GM23338 (cell line): Measurements from ENCODE around the gene TOR2A.

Experiments
- CREB1 ChIP-seq: fragments of 250-450 bp; sonication (Bioruptor Pico); IDR thresholded peaks from 2 replicates; pipeline ENCODE4 v1.5.0; 2020; ENCODE audit warnings: low read depth, mild to moderate bottlenecking, moderate library complexity
- EZH2 ChIP-seq: fragments of 200-600 bp; sonication (generic); IDR thresholded peaks from one replicate; pipeline ENCODE4 v1.8.0; 2017; ENCODE audit warnings: antibody characterized with exemption, mild to moderate bottlenecking, low read depth; ENCODE audit not compliant: unreplicated experiment
- EZH2phosphoT487 ChIP-seq: fragments of 200-600 bp; sonication (generic); IDR thresholded peaks from one replicate; pipeline ENCODE4 v1.8.1; 2018; ENCODE audit warnings: antibody characterized with exemption; ENCODE audit not compliant: unreplicated experiment
- JUNB ChIP-seq: IDR thresholded peaks from one replicate; pipeline ENCODE4 v1.6.1; 2016; ENCODE audit warnings: antibody characterized with exemption; ENCODE audit not compliant: unreplicated experiment
- NANOG ChIP-seq: IDR thresholded peaks from 2 replicates; pipeline ENCODE4 v1.6.1; 2016; ENCODE audit warnings: antibody characterized with exemption, borderline replicate concordance
- POLR2AphosphoS5 ChIP-seq: IDR thresholded peaks from 2 replicates; pipeline ENCODE4 v1.6.1; 2016; ENCODE audit warnings: antibody characterized with exemption, low read depth
- REST ChIP-seq: IDR thresholded peaks from one replicate; pipeline ENCODE4 v1.6.1; 2018; ENCODE audit warnings: antibody characterized with exemption; ENCODE audit not compliant: unreplicated experiment
- TF ChIP-seq, protein P1 (sequence below), 2 experiments: fragments of 200-600 bp in 1 of 2; sonication (generic) in 1 of 2; conservative IDR thresholded peaks; 2 replicates each; pipeline versions ENCODE4 v1.5.1 to v1.6.1; 2016 to 2017; ENCODE audit warnings: antibody characterized with exemption in 2 of 2, low read depth in 2 of 2, mild to moderate bottlenecking in 2 of 2, moderate library complexity in 1 of 2
- TF ChIP-seq, protein P2 (sequence below): IDR thresholded peaks from 2 replicates; pipeline ENCODE4 v1.6.1; 2016; ENCODE audit warnings: antibody characterized with exemption
- TF ChIP-seq, protein P3 (sequence below): fragments of 250-450 bp; sonication (Bioruptor Pico); IDR thresholded peaks from 2 replicates; pipeline ENCODE4 v1.5.0; 2020; ENCODE audit warnings: mild to moderate bottlenecking, moderate library complexity

DNA sequence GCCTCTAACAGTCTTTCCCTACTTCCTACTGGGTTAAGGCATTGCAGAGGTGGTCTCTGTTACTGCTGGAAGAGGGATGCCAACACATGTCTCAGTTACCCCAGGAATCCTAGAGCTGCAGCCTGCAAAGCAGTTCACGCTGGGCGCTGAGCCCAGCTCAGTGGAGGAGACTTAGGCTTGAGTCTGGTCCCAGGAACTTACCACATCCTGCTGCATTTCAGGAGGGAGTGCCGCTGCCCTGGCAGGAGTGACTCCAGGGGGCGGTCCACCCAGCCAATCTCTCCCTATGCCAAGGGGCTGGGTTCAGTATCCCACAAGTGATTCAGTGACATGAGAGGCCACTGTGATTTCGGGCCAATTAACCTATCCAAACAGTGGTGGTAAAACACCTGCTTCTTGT, 11.7 kb downstream of the TOR2A start:
- no peak for TF ChIP-seq CREB1 (CRISPR knock-in tag)
- TF ChIP-seq, protein P1, sequence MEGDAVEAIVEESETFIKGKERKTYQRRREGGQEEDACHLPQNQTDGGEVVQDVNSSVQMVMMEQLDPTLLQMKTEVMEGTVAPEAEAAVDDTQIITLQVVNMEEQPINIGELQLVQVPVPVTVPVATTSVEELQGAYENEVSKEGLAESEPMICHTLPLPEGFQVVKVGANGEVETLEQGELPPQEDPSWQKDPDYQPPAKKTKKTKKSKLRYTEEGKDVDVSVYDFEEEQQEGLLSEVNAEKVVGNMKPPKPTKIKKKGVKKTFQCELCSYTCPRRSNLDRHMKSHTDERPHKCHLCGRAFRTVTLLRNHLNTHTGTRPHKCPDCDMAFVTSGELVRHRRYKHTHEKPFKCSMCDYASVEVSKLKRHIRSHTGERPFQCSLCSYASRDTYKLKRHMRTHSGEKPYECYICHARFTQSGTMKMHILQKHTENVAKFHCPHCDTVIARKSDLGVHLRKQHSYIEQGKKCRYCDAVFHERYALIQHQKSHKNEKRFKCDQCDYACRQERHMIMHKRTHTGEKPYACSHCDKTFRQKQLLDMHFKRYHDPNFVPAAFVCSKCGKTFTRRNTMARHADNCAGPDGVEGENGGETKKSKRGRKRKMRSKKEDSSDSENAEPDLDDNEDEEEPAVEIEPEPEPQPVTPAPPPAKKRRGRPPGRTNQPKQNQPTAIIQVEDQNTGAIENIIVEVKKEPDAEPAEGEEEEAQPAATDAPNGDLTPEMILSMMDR (conservative IDR thresholded peaks at IDR 0.05; ENCODE audit: low read depth in 2 of 2) = no peak
- no peak for TF ChIP-seq NANOG
- no peak for TF ChIP-seq POLR2AphosphoS5
- TF ChIP-seq EZH2 = no peak
- TF ChIP-seq REST = no peak
- TF ChIP-seq EZH2phosphoT487 = no peak
- TF ChIP-seq, protein P2, sequence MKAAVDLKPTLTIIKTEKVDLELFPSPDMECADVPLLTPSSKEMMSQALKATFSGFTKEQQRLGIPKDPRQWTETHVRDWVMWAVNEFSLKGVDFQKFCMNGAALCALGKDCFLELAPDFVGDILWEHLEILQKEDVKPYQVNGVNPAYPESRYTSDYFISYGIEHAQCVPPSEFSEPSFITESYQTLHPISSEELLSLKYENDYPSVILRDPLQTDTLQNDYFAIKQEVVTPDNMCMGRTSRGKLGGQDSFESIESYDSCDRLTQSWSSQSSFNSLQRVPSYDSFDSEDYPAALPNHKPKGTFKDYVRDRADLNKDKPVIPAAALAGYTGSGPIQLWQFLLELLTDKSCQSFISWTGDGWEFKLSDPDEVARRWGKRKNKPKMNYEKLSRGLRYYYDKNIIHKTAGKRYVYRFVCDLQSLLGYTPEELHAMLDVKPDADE = no peak
- TF ChIP-seq, protein P3, sequence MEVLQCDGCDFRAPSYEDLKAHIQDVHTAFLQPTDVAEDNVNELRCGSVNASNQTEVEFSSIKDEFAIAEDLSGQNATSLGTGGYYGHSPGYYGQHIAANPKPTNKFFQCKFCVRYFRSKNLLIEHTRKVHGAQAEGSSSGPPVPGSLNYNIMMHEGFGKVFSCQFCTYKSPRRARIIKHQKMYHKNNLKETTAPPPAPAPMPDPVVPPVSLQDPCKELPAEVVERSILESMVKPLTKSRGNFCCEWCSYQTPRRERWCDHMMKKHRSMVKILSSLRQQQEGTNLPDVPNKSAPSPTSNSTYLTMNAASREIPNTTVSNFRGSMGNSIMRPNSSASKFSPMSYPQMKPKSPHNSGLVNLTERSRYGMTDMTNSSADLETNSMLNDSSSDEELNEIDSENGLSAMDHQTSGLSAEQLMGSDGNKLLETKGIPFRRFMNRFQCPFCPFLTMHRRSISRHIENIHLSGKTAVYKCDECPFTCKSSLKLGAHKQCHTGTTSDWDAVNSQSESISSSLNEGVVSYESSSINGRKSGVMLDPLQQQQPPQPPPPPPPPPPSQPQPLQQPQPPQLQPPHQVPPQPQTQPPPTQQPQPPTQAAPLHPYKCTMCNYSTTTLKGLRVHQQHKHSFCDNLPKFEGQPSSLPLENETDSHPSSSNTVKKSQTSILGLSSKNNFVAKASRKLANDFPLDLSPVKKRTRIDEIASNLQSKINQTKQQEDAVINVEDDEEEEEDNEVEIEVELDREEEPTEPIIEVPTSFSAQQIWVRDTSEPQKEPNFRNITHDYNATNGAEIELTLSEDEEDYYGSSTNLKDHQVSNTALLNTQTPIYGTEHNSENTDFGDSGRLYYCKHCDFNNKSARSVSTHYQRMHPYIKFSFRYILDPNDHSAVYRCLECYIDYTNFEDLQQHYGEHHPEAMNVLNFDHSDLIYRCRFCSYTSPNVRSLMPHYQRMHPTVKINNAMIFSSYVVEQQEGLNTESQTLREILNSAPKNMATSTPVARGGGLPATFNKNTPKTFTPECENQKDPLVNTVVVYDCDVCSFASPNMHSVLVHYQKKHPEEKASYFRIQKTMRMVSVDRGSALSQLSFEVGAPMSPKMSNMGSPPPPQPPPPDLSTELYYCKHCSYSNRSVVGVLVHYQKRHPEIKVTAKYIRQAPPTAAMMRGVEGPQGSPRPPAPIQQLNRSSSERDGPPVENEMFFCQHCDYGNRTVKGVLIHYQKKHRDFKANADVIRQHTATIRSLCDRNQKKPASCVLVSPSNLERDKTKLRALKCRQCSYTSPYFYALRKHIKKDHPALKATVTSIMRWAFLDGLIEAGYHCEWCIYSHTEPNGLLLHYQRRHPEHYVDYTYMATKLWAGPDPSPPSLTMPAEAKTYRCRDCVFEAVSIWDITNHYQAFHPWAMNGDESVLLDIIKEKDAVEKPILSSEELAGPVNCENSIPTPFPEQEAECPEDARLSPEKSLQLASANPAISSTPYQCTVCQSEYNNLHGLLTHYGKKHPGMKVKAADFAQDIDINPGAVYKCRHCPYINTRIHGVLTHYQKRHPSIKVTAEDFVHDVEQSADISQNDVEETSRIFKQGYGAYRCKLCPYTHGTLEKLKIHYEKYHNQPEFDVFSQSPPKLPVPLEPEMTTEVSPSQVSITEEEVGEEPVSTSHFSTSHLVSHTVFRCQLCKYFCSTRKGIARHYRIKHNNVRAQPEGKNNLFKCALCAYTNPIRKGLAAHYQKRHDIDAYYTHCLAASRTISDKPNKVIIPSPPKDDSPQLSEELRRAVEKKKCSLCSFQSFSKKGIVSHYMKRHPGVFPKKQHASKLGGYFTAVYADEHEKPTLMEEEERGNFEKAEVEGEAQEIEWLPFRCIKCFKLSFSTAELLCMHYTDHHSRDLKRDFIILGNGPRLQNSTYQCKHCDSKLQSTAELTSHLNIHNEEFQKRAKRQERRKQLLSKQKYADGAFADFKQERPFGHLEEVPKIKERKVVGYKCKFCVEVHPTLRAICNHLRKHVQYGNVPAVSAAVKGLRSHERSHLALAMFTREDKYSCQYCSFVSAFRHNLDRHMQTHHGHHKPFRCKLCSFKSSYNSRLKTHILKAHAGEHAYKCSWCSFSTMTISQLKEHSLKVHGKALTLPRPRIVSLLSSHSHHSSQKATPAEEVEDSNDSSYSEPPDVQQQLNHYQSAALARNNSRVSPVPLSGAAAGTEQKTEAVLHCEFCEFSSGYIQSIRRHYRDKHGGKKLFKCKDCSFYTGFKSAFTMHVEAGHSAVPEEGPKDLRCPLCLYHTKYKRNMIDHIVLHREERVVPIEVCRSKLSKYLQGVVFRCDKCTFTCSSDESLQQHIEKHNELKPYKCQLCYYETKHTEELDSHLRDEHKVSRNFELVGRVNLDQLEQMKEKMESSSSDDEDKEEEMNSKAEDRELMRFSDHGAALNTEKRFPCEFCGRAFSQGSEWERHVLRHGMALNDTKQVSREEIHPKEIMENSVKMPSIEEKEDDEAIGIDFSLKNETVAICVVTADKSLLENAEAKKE (CRISPR knock-in tag) = no peak
- no peak for TF ChIP-seq JUNB
